Prostate gland (tissue), 2 donors: ENCODE measurements around the gene FREM3.
"Not testable (repeated sequence)": the region's sequence is repeated elsewhere in the genome, so short reads cannot be mapped to it uniquely, and the experiment has no call there.

Experiments used
- CTCF ChIP-seq, 4 experiments: fragments of 200-600 bp in 2 of 4; fragments of 450-650 bp in 2 of 4; sonication (generic) in 2 of 4; IDR thresholded peaks; 1 replicate in 3 of 4; 2 replicates in 1 of 4; pipeline ENCODE4 v1.5.1; 2016 to 2019; ENCODE audit warnings: antibody characterized with exemption in 4 of 4, mild to moderate bottlenecking in 2 of 4, moderate library complexity in 2 of 4
- POLR2AphosphoS5 ChIP-seq: sonication (generic); formaldehyde crosslinking; IDR thresholded peaks from one replicate; pipeline ENCODE4 v1.6.1; 2017; ENCODE audit warnings: antibody characterized with exemption

DNA sequence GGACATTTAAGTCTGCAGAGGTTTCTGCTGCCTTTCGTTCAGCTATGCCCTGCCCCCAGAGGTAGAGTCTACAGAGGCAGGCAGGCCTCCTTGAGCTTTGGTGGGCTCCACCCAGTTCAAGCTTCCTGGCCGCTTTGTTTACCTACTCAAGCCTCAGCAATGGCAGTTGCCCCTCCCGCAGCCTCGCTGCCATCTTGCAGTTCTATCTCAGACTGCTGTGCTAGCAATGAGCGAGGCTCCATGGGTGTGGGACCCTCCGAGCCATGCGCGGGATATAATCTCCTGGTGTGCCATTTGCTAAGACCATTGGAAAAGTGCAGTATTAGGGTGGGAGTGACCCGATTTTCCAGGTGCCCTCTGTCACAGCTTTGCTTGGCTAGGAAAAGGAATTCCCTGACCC lies 26.8 kb downstream of the FREM3 start:
- TF ChIP-seq CTCF (IDR thresholded peaks at IDR 0.05); POLR2AphosphoS5: not testable (repeated sequence)
